CD4-positive, alpha-beta T cell treated with Interleukin-12 subunit alpha and Interleukin-12 subunit beta, for 1 hour (primary cell): ENCODE data around the gene LCT.
"Not testable (repeated sequence)": the region's sequence is repeated elsewhere in the genome, so short reads cannot be mapped to it uniquely, and the experiment has no call there.

Experiments used
- DNase-seq: peaks from one replicate; pipeline ENCODE4 v3.0.0-alpha.2; 2020

LCT gene

GRCh38 chr2:135836596-135837270, at the start of gene LCT:
Gene LCT, minus strand, starts transcription at chr2:135837184. Its CDS starts 15 bp downstream, at chr2:135837169.
- no peak for DNase-seq

GRCh38 chr2:135885709-135886108, 48.7 kb upstream of the LCT start:
- DNase-seq = no peak

- no peak for DNase-seq
These were observed 45.4 kb upstream of the LCT start for GRCh38 chr2:135882415-135882814.

DNA sequence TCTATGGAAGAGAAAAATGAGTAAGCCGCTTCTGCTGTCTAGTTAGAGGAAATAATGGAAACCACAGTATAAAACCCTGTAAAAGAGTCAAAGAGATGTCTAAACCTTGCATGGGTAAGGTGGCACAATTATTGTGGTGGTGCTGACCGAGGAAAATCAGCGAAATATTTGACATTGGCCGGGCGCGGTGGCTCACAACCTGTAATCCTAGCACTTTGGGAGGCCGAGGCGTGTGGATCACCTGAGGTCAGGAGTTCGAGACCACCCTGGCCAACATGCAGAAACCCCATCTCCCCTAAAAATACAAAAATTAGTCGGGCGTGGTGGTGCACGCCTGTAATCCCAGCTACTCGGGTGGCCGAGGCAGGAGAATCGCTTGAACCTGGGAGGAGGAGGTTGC, 39.8 kb upstream of the LCT start:
- DNase-seq = not testable (repeated sequence)

GRCh38 chr2:135876066-135876711, 39.2 kb upstream of the LCT start, which contains the start of gene MCM6:
Gene MCM6, minus strand, starts transcription at chr2:135876443. Its CDS starts 78 bp downstream, at chr2:135876365.
- DNase-seq = peak; percentile 99

GRCh38 chr2:135875491-135876065, 38.6 kb upstream of the LCT start:
- DNase-seq = peak; percentile 70

DNA sequence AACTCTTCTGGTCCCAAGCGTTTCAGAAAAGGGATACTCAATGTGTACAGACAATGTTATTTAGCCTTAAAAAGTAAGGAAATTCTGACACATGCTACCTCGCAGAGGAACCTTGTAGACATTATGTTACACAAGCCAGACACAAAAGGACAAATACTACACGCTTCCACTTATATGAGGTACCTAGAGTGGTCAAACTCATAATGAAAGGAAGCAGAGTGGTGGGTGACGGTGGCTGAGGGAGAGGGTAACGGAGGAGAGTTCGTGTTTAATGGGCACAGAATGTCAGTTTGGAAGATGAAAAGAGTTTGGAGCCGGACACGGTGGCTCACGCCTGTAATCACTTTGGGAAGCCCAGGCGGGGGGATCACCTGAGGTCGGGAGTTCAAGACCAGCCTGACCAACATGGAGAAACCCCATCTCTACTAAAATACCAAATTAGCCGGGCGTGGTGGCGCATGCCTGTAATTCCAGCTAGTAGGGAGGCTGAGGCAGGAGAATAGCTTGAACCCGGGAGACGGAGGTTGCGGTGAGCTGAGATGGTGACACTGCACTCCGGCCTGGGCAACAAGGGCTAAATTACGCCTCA, 37.9 kb upstream of the LCT start:
- no peak for DNase-seq

DNA sequence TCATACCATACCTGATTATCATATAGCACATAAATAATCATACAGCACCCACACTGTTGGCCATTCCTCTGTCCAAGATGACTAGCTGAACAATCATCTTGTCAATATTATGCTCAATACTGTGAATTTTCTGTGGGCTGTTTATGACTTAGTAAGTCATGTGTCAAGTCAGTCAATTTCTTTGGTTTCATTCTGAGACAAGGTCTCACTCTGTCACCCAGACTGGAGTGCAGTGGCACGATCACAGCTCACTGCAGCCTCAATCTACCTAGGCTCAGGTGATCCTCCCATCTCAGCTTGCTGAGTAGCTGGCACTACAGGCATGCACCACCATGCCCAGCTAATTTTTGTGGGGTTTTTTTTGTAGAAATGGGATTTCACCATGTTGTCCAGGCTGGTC, 33.6 kb upstream of the LCT start:
- no peak for DNase-seq

GRCh38 chr2:135863233-135863632, 26.2 kb upstream of the LCT start:
- no peak for DNase-seq

DNA sequence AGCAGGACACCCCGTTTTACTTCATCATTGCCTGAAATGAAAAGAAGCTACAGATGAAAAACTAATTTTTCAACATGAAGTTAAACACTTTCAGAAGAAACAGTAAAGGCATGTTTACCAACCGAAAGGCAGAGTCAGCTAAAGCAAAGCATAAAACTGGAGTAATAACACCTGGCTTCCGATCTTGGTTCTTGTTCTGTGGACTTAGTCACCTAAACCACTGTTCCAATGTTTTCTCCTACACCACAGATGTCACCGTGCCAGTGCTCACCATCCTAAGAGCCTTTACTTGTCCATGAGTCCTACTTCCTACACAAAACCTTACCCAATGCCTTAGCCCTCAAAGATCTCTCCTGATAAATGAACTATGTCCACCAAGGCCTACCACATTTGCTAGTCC, 25.7 kb upstream of the LCT start:
- no peak for DNase-seq

DNA sequence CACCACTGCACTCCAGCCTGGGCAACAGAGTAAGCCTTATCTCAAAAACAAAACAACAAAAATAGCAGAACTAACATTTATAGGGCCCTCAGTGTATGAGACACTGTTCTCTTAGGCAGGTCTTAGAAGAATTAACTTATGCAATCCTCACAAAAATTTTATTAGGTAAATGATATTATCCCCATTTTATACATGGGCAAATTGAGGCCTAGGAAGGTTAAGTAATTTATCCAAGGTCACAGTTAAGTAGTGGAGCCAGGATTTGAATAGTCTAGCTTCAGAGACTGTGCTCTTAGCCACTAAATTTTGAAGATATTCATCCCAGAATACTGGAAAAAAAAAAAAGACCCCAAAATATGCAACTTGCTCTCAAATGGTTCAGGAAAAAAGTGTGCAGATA, 16.4 kb upstream of the LCT start:
- DNase-seq = no peak

DNA sequence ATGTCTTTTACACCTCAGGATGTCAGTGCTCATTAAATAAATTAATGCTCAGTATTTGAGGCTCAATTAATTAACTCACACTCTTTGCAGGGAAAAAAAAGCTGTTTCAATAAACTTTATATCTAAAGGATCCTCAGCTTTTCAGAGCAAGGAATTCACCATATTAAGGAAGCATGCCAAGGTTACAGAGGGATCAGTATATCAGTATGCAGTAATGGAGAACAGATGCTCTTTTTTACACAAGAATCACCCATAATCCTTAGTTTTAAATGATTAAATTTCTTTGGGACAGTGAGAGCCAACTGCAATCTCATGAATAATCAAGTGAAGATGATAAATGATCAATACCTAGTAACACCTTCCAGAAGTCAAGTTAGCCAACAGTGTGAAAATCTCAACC, 14.9 kb upstream of the LCT start:
- DNase-seq = no peak

DNA sequence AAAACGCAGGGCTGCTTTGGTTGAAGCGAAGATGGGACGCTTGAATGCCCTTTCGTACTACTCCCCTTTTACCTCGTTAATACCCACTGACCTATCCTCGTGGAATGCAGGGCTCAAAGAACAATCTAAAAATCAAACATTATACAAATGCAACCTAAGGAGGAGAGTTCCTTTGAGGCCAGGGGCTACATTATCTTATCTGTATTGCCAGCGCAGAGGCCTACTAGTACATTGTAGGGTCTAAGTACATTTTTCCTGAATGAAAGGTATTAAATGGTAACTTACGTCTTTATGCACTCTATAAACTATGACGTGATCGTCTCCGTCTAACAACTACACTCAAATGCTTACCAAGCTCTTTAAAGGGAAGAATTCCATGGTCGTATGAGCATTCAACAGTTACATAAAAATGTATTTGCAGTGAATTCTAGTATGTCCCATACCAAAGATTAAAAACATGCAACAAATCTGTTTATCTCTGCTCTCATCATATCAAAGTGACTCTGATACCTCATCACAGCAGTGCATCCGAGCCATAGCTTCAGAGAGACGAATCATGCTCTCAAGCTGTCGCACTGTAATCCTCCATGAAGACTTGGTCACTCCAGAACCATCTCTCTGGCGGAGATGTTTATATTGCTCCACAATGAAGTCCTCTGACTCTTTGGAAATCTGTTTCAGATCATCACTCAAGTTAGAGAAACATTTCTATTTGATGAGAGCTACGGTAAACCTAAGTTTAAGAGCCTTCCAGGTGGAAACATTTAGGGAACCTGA, 14.1 kb upstream of the LCT start:
- DNase-seq = no peak

- DNase-seq = no peak
These were observed 12.1 kb upstream of the LCT start for GRCh38 chr2:135849087-135849486.

GRCh38 chr2:135845997-135846396, 9.0 kb upstream of the LCT start:
- no peak for DNase-seq

DNA sequence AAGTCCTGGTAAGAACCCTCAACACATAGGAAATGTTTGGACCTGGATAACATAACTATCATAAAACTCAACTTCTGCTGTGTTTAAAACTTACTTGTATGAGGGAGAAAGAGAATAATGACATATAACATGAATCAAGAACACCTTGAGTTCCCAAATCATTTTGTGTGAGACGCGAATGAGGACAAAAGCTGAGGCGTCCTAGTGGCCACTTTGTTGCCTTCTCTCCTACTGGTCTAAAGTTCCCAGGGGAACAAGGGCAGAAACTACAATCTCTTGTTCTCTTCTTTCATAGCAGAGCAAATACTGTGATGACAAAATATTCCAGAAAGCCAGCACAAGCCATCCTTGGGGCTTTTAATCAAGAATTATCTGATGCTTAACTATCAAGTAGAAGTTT, 8.3 kb upstream of the LCT start:
- no peak for DNase-seq

GRCh38 chr2:135844301-135844895, 7.4 kb upstream of the LCT start:
- DNase-seq = no peak

- DNase-seq = no peak
These were observed 6.7 kb upstream of the LCT start for GRCh38 chr2:135843671-135844070.

DNA sequence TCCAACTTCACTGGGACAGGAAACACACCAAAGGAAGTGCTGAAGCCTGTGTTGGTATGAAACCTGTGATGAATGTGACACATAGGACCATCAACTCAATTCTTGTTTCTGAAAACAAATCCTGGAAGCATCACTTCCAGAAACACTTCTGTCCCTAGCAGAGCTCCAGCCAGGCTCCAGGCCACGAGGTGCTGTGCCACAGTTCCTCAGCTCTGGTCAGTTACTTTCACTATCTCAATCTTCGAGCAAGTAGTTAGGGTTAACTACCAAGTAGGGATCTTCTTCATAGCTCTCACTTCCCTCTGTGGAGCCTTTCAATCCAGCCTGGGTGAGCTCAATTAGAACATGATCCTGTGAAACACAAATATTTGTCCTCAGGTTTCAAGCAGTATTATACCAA, 3.6 kb upstream of the LCT start:
- no peak for DNase-seq

DNA sequence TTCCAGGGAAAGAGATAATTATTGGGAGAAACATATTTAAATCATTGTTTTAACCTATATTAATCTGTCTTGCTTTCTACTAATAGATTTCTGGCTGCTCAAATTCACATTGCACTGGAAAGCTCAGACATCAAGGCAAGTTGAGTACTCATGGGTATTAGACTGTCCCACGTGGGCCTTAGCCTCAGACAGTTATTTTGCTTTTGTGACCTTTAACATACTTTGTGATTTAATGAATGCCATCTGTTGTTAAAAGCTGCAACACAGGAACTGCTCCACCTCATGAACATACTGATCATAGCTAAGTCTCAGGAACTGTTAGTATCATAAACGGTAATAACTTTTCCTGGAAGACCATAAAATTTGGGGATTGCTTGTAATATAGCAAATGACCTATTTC, 2.7 kb upstream of the LCT start:
- no peak for DNase-seq

DNA sequence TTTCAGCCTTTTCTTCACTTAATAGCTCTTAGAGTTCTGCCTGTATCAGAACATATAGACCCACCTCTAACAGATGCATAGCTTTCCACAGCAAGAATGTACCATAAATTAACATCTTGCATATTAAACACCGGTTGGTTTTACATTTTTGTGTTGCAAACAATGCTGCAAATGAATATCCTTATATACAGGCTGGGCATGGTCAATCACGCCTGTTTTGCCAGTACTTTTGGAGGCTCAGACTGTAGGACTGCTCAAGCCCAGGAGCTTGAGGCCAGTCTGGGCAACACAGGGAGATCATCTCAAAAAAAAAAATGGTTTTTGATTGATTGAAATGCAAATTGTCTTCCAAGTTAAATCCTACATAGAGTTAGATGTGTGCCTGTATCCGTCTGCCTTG, 1.5 kb upstream of the LCT start:
- DNase-seq = no peak

- DNase-seq = no peak
These were observed 4.1 kb downstream of the LCT start for GRCh38 chr2:135832891-135833290.
